Endodermal cell (in vitro differentiated cells): ENCODE results near the gene HLA-G. TPM values are rescaled to one million over a fixed set of nuclear protein-coding genes. Genes with fewer than 3 reads are reported as not detected.

Source experiments
- DNase-seq: peaks from one replicate; pipeline ENCODE4 v3.0.0-alpha.2; 2017
- H3K27ac ChIP-seq: 2 replicates; pipeline ENCODE4 v1.5.1; 2013; ENCODE audit warnings: mild to moderate bottlenecking, low read depth, low read length, moderate library complexity
- H3K27me3 ChIP-seq: 2 replicates; pipeline ENCODE4 v1.6.1; 2013; ENCODE audit warnings: mild to moderate bottlenecking, low read length, moderate library complexity; ENCODE audit not compliant: insufficient read depth, control insufficient read depth, poor library complexity, severe bottlenecking
- H3K36me3 ChIP-seq: 2 replicates; pipeline ENCODE4 v1.7.0; 2013; ENCODE audit warnings: mild to moderate bottlenecking, low read length, moderate library complexity; ENCODE audit not compliant: control insufficient read depth, insufficient read depth
- H3K4me1 ChIP-seq: one replicate; pipeline ENCODE4 v1.7.0; 2013; ENCODE audit warnings: low read length; ENCODE audit not compliant: control insufficient read depth, insufficient read depth
- H3K4me3 ChIP-seq: 2 replicates; pipeline ENCODE4 v1.5.1; 2013; ENCODE audit warnings: mild to moderate bottlenecking, low read length, moderate library complexity
- H3K9ac ChIP-seq: 2 replicates; pipeline ENCODE4 v1.6.1; 2013; ENCODE audit warnings: mild to moderate bottlenecking, low read length, moderate library complexity; ENCODE audit not compliant: poor library complexity, severe bottlenecking; ENCODE audit errors: extremely low read depth
- H3K9me3 ChIP-seq: 2 replicates; pipeline ENCODE4 v1.6.1; 2013; ENCODE audit warnings: mild to moderate bottlenecking, low read length, moderate library complexity; ENCODE audit not compliant: control insufficient read depth
- H3K27ac Mint-ChIP-seq: 2 replicates; pipeline ENCODE4 v1.8.0; 2020; ENCODE audit warnings: mixed read lengths
- H3K27me3 Mint-ChIP-seq: 2 replicates; pipeline ENCODE4 v1.8.0; 2021; ENCODE audit warnings: mild to moderate bottlenecking, mixed read lengths; ENCODE audit not compliant: insufficient read depth
- H3K36me3 Mint-ChIP-seq: 2 replicates; pipeline ENCODE4 v1.8.0; 2020; ENCODE audit warnings: low read depth, mixed read lengths
- H3K4me1 Mint-ChIP-seq: 2 replicates; pipeline ENCODE4 v1.8.0; 2020; ENCODE audit warnings: mixed read lengths
- H3K4me3 Mint-ChIP-seq: 2 replicates; pipeline ENCODE4 v1.8.0; 2020; ENCODE audit warnings: mild to moderate bottlenecking, moderate library complexity, mixed read lengths
- H3K9me3 Mint-ChIP-seq: 2 replicates; pipeline ENCODE4 v1.8.0; 2020; ENCODE audit warnings: mild to moderate bottlenecking, mixed read lengths
- CTCF ChIP-seq: fragments of 200-600 bp; sonication (generic); conservative IDR thresholded peaks from 2 replicates; pipeline ENCODE4 v1.5.0; 2021; ENCODE audit warnings: antibody characterized with exemption, mild to moderate bottlenecking
- WGBS, 2 experiments: methylation state at CpG; one replicate each; pipeline versions ENCODE4 v1.1.5 to v1.1.7; 2013; ENCODE audit warnings: missing lambda C conversion rate in 2 of 2, mixed read lengths in 1 of 2; ENCODE audit not compliant: insufficient coverage in 1 of 2, insufficient read length in 1 of 2; 5-methylcytosine and 5-hydroxymethylcytosine counted together
- total RNA-seq, 2 donors: library from RNA; stranded (reverse); fragmentation: NEBNext Ultra II Directional in 1 of 2; extraction: Animal tissue kit (Norgen Biotek cat#: 25700) in 1 of 2; gene quantifications; 2 replicates in 1 of 2; 3 replicates in 1 of 2; pipeline ENCODE4 v1.2.1, GENCODE V29; 2021

HLA-G gene
- total RNA-seq, 2 donors from 2014 or later = 0.58 to 1.1 TPM

DNA sequence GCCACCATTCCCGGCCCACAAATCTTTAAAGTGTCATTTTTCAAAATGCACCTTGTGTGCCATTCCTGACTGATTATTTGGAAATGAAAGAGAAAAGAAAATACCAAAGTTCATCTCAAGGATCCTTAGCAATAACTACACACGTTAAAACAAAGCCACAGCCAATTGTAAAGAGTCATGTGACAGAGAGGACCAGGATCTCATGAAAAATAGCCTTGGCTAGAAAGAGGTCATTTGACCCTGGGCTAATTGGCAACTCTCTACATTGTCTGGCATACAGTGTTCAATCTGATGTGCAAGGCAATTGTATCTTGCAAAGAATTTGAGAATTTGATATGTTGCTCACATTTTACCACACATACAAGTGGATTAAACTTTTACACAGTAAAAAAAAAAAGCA lies 31.6 kb upstream of the HLA-G start:
- peaks cover 73% of the 10 kb centered on the region for H3K27me3 ChIP-seq
- peaks cover 86% of the 10 kb centered on the region for H3K27me3 Mint-ChIP-seq

DNA sequence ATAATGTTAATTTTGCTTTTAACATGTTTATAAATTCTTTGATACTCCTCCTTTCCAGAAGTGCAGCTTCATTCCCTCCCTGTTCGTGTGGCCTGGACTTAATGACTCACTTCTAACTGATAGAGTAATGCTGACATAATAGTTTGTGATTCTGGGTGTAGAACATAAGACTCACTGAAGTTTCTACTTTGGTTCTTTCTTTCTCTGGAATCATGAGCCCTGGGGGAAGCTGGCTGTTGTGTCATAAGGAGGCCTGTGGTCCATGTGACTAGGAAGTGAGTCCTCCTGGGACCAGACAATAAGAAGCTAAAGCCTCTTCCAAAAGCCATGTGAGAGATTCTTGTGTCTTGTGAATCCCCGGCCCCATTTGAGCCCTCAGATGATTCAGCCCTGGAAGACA lies 30.5 kb upstream of the HLA-G start:
- Histone ChIP-seq H3K27me3 (peaks cover 69% of the 10 kb centered on the region), H3K9ac (no peak overlapping the region), H3K36me3 (no peaks in the 10 kb centered on the region), H3K9me3 (peaks cover 6% of the 10 kb centered on the region), H3K4me1 (no peaks in the 10 kb centered on the region), H3K4me3 (no peak overlapping the region), H3K27ac (no peak overlapping the region)
- H3K4me1 Mint-ChIP-seq = no peaks in the 10 kb centered on the region
- DNase-seq = no peak
- WGBS, 2 experiments = 85 to 90% methylated on average over 1 to 2 of the region's 2 CpGs
- peaks cover 2% of the 10 kb centered on the region for H3K9me3 Mint-ChIP-seq
- no peak for TF ChIP-seq CTCF
- no peaks in the 10 kb centered on the region for H3K36me3 Mint-ChIP-seq
- H3K27me3 Mint-ChIP-seq = peaks cover 86% of the 10 kb centered on the region
- H3K27ac Mint-ChIP-seq = no peak overlapping the region
- H3K4me3 Mint-ChIP-seq = no peak overlapping the region

More for the DNA sequence above, 31.6 kb upstream of the HLA-G start:
- Histone ChIP-seq H3K27ac (no peak overlapping the region), H3K9me3 (peaks cover 6% of the 10 kb centered on the region), H3K4me3 (no peak overlapping the region), H3K4me1 (no peaks in the 10 kb centered on the region), H3K9ac (no peak overlapping the region), H3K36me3 (no peaks in the 10 kb centered on the region)
- Mint-ChIP-seq H3K4me3 (no peak overlapping the region), H3K27ac (no peak overlapping the region), H3K4me1 (no peaks in the 10 kb centered on the region), H3K36me3 (no peaks in the 10 kb centered on the region), H3K9me3 (peaks cover 2% of the 10 kb centered on the region)
- no peak for DNase-seq
- TF ChIP-seq CTCF = no peak
- 75% methylated on average over 2 of the region's 2 CpGs; no CpG with 5 or more reads in 1 of the 2 experiments for WGBS, 2 experiments

DNA sequence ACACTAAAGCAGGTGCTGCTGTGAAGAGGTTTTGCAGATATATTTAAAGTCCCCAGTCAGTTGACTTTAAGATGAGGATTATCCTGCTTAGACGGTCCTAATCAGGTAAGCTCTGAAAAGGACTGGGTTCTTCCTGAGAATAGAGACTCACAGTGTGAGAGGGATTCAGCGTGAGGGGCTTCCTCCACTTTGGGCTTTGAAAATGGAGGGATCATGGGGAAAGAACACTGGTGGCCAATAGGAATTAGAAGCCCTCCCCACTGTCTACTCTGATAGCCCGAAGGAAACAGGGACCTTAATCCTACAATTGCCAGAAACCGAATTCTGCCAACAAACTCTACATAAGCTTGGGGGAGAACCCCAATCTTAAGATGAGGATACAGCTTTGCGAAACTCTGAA lies 29.7 kb upstream of the HLA-G start:
- Mint-ChIP-seq H3K27ac (no peak overlapping the region), H3K36me3 (no peaks in the 10 kb centered on the region), H3K4me1 (no peaks in the 10 kb centered on the region), H3K4me3 (no peak overlapping the region), H3K27me3 (peaks cover 85% of the 10 kb centered on the region), H3K9me3 (peaks cover 2% of the 10 kb centered on the region)
- DNase-seq = no peak
- no peak overlapping the region for H3K4me3 ChIP-seq
- H3K27me3 ChIP-seq = peaks cover 60% of the 10 kb centered on the region
- 89 to 100% methylated on average over 3 to 5 of the region's 5 CpGs for WGBS, 2 experiments
- no peaks in the 10 kb centered on the region for H3K4me1 ChIP-seq
- no peak overlapping the region for H3K27ac ChIP-seq
- no peaks in the 10 kb centered on the region for H3K36me3 ChIP-seq
- TF ChIP-seq CTCF = no peak
- H3K9ac ChIP-seq = no peak overlapping the region
- H3K9me3 ChIP-seq = peaks cover 6% of the 10 kb centered on the region
